Neural cell (in vitro differentiated cells): ENCODE measurements around the gene PPP1R11. TPM values are rescaled to one million over a fixed set of nuclear protein-coding genes. Genes with fewer than 3 reads are reported as not detected.

Source experiments
- H2AFZ ChIP-seq: fragments of 200-600, 300-800 bp; sonication (generic), shearing (Covaris generic); 2 replicates; pipeline ENCODE4 v1.6.0; 2014; ENCODE audit warnings: low read depth, mild to moderate bottlenecking, antibody characterized with exemption, low read length, moderate library complexity
- H3F3A ChIP-seq: fragments of 200-600 bp; shearing (Covaris generic); 2 replicates; pipeline ENCODE4 v1.6.1; 2016; ENCODE audit warnings: mild to moderate bottlenecking, moderate library complexity, mixed read lengths, antibody characterized with exemption, low read length; ENCODE audit not compliant: insufficient read depth, poor library complexity, severe bottlenecking
- H3K27ac ChIP-seq: fragments of 200-600, 300-800 bp; sonication (generic), shearing (Covaris generic); 2 replicates; pipeline ENCODE4 v1.5.1; 2014; ENCODE audit warnings: mild to moderate bottlenecking, low read length, moderate library complexity
- H3K27me3 ChIP-seq: fragments of 300-800, 200-600 bp; sonication (generic), shearing (Covaris generic); 2 replicates; pipeline ENCODE4 v1.6.0; 2014; ENCODE audit warnings: mild to moderate bottlenecking, low read depth, low read length, moderate library complexity; ENCODE audit not compliant: insufficient read depth
- H3K36me3 ChIP-seq: fragments of 300-800, 200-600 bp; sonication (generic), shearing (Covaris generic); 2 replicates; pipeline ENCODE4 v1.5.1; 2014; ENCODE audit warnings: mild to moderate bottlenecking, antibody characterized with exemption, low read length, moderate library complexity; ENCODE audit not compliant: insufficient read depth
- H3K4me2 ChIP-seq: fragments of 300-800, 200-600 bp; sonication (generic), shearing (Covaris generic); 2 replicates; pipeline ENCODE4 v1.6.0; 2014; ENCODE audit warnings: mild to moderate bottlenecking, low read length
- H3K4me3 ChIP-seq: fragments of 300-800, 200-600 bp; sonication (generic), shearing (Covaris generic); 2 replicates; pipeline ENCODE4 v1.5.1; 2014; ENCODE audit warnings: mild to moderate bottlenecking, low read length, moderate library complexity
- H3K79me2 ChIP-seq: fragments of 200-600 bp; shearing (Covaris generic); replicated peaks from 2 replicates; pipeline ENCODE4 v1.6.0; 2014; ENCODE audit warnings: mild to moderate bottlenecking, low read length, moderate library complexity; ENCODE audit not compliant: insufficient read depth
- H3K9ac ChIP-seq: fragments of 300-800, 200-600 bp; sonication (generic), shearing (Covaris generic); 2 replicates; pipeline ENCODE4 v1.6.1; 2016; ENCODE audit warnings: mild to moderate bottlenecking, low read length, mixed read lengths
- H3K9me2 ChIP-seq: fragments of 200-600 bp; shearing (Covaris generic); 2 replicates; pipeline ENCODE4 v1.6.1; 2016; ENCODE audit warnings: mild to moderate bottlenecking, low read length, mixed read lengths; ENCODE audit not compliant: insufficient read depth
- H3K9me3 ChIP-seq: fragments of 200-600, 300-800 bp; sonication (generic), shearing (Covaris generic); 2 replicates; pipeline ENCODE4 v1.6.1; 2016; ENCODE audit warnings: mild to moderate bottlenecking, mixed run types, low read length, moderate library complexity, mixed read lengths
- H4K20me1 ChIP-seq: fragments of 200-600 bp; shearing (Covaris generic); 2 replicates; pipeline ENCODE4 v1.6.1; 2016; ENCODE audit warnings: mild to moderate bottlenecking, mixed run types; ENCODE audit not compliant: insufficient read depth
- EP300 ChIP-seq: fragments of 450-650 bp; conservative IDR thresholded peaks from 2 replicates; pipeline ENCODE4 v1.6.1; 2014; ENCODE audit warnings: antibody characterized with exemption, mild to moderate bottlenecking, moderate library complexity; ENCODE audit not compliant: poor library complexity, severe bottlenecking
- EZH2 ChIP-seq: fragments of 200-600, 300-800 bp; shearing (Covaris generic), sonication (generic); IDR thresholded peaks from 2 replicates; pipeline ENCODE4 v1.6.1; 2014; ENCODE audit warnings: antibody characterized with exemption, low read length, borderline replicate concordance, mild to moderate bottlenecking; ENCODE audit not compliant: insufficient read depth, poor library complexity, severe bottlenecking
- MXI1 ChIP-seq: fragments of 450-650 bp; conservative IDR thresholded peaks from 2 replicates; pipeline ENCODE4 v1.6.1; 2014; ENCODE audit warnings: antibody characterized with exemption, mild to moderate bottlenecking; ENCODE audit not compliant: poor library complexity, severe bottlenecking
- POLR2AphosphoS5 ChIP-seq: IDR thresholded peaks from 2 replicates; pipeline ENCODE4 v1.6.1; 2012
- RAD21 ChIP-seq: fragments of 450-650 bp; conservative IDR thresholded peaks from 2 replicates; pipeline ENCODE4 v1.6.1; 2014; ENCODE audit warnings: antibody characterized with exemption, mild to moderate bottlenecking, moderate library complexity
- REST ChIP-seq: IDR thresholded peaks from 2 replicates; pipeline ENCODE4 v1.6.1; 2012; ENCODE audit warnings: borderline replicate concordance
- SMC3 ChIP-seq: fragments of 450-650 bp; conservative IDR thresholded peaks from 2 replicates; pipeline ENCODE4 v1.6.1; 2014; ENCODE audit warnings: antibody characterized with exemption, mild to moderate bottlenecking, moderate library complexity; ENCODE audit not compliant: poor library complexity
- TAF1 ChIP-seq: IDR thresholded peaks from 2 replicates; pipeline ENCODE4 v1.6.1; 2012; ENCODE audit warnings: low read depth
- polyA plus RNA-seq: library from polyadenylated mRNA; depleted of rRNA; stranded (reverse); fragments of >200 nt; gene quantifications from 2 replicates; pipeline ENCODE4 v1.2.3, GENCODE V29; 2014
- TF ChIP-seq, protein P1 (sequence below): fragments of 450-650 bp; IDR thresholded peaks from 2 replicates; pipeline ENCODE4 v1.5.1; 2014; ENCODE audit warnings: antibody characterized with exemption, mild to moderate bottlenecking, moderate library complexity; ENCODE audit not compliant: poor library complexity, severe bottlenecking

PPP1R11 gene
- polyA plus RNA-seq, 1 donor from 2014 or later, result 39.7 TPM

DNA sequence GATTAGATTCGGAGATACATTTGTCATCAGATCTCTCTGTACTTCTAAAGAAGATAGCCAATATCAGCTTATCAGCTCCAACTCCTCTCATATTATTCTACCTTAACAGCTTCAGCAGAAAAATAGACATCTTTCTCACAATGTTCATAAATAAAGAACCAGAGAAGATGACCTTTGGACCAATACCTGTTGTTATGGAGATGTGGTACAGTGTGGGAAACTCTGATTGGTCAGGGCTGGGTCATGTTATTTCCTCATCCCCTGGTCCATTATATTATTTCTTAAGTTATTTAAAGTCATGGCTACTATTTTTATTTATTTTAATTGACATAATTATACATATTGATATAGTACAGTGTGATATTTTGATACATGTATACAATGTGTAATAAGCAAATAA lies 41.8 kb upstream of the PPP1R11 start:
- TF ChIP-seq RAD21, result no peak
- no peak for TF ChIP-seq MXI1
- no peak for TF ChIP-seq REST
- no peak for TF ChIP-seq POLR2AphosphoS5
- TF ChIP-seq TAF1, result no peak
- TF ChIP-seq SMC3, result no peak
- TF ChIP-seq, protein P1, sequence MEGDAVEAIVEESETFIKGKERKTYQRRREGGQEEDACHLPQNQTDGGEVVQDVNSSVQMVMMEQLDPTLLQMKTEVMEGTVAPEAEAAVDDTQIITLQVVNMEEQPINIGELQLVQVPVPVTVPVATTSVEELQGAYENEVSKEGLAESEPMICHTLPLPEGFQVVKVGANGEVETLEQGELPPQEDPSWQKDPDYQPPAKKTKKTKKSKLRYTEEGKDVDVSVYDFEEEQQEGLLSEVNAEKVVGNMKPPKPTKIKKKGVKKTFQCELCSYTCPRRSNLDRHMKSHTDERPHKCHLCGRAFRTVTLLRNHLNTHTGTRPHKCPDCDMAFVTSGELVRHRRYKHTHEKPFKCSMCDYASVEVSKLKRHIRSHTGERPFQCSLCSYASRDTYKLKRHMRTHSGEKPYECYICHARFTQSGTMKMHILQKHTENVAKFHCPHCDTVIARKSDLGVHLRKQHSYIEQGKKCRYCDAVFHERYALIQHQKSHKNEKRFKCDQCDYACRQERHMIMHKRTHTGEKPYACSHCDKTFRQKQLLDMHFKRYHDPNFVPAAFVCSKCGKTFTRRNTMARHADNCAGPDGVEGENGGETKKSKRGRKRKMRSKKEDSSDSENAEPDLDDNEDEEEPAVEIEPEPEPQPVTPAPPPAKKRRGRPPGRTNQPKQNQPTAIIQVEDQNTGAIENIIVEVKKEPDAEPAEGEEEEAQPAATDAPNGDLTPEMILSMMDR, result no peak
- TF ChIP-seq EZH2, result no peak
- no peak for TF ChIP-seq EP300

DNA sequence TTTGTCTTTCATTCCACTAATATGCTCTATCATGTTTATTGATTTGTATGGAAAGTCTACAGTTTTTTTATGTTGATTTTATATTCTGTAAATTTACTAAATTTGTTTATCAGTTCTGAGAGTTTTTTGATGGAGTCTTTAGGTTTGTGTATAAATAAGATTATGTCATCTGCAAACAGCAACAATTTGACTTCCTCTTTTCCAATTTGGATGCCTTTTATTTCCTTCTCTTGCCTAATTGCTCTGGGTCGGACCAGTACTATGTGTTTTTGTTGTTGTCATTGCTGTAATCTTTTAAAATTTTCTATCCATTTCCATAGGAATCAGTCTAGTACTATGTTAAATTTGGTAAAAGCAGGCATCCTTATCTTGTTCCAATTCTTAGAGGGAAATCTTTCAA lies 37.4 kb upstream of the PPP1R11 start:
- Histone ChIP-seq H2AFZ (no peak overlapping the region), H3K9ac (no peak overlapping the region), H4K20me1 (no peaks in the 10 kb centered on the region), H3K9me2 (no peaks in the 10 kb centered on the region), H3K4me3 (no peak overlapping the region), H3K27me3 (no peaks in the 10 kb centered on the region), H3K36me3 (no peaks in the 10 kb centered on the region), H3K27ac (no peak overlapping the region), H3K4me2 (no peak overlapping the region), H3K79me2 (no peaks in the 10 kb centered on the region), H3K9me3 (no peaks in the 10 kb centered on the region), H3F3A (no peaks in the 10 kb centered on the region)
- no peak for TF ChIP-seq MXI1
- no peak for TF ChIP-seq POLR2AphosphoS5
- TF ChIP-seq REST, result no peak
- no peak for TF ChIP-seq SMC3
- TF ChIP-seq RAD21, result no peak
- TF ChIP-seq EZH2, result no peak
- TF ChIP-seq, protein P1, result no peak
- no peak for TF ChIP-seq TAF1
- TF ChIP-seq EP300, result no peak

More for the DNA sequence above, 41.8 kb upstream of the PPP1R11 start:
- Histone ChIP-seq H3K27me3 (no peaks in the 10 kb centered on the region), H3K9me2 (no peaks in the 10 kb centered on the region), H2AFZ (no peak overlapping the region), H4K20me1 (no peaks in the 10 kb centered on the region), H3K9me3 (no peaks in the 10 kb centered on the region), H3F3A (no peaks in the 10 kb centered on the region), H3K27ac (no peak overlapping the region), H3K4me3 (no peak overlapping the region), H3K79me2 (no peaks in the 10 kb centered on the region), H3K4me2 (no peak overlapping the region), H3K36me3 (no peaks in the 10 kb centered on the region), H3K9ac (no peak overlapping the region)
